ENCODE measurements around the gene FAM210A. TPM values are rescaled to one million over a fixed set of nuclear protein-coding genes. Genes with fewer than 3 reads are reported as not detected.

FAM210A gene
- total RNA-seq, 1 donor from 2014 or later: 13.1 TPM

DNA sequence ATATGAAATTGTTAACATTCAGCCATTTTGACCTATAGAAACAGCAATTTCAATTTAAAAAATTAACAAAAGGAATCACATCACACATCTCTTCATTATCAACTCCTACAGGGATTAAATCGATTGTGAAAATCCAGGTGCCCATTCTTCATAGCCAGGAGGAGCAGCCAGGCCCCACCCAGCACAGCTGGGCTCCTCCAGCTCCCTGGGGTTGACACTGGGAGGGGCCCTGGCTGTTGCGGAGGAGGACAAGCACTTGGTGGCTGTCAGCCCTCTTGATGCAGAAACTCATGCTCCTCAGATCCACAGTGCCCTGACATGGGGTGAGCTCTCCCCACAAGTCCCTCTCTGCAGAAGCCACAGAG is 99.8 kb downstream of the FAM210A start:
- DNase-seq (no peak), ATAC-seq (no peak)
- Histone ChIP-seq H3K9me3 (no peaks in the 10 kb centered on the region), H3K4me3 (no peak overlapping the region), H3K27me3 (no peaks in the 10 kb centered on the region), H3K27ac (no peak overlapping the region), H3K4me1 (no peaks in the 10 kb centered on the region), H3K36me3 (no peaks in the 10 kb centered on the region)
- intact Hi-C loops (cut with DNase I): loop anchor here (10.0 kb wide), 1 partner anchor 62 kb away; no protein-coding TSS in a partner anchor
- TF ChIP-seq, protein P1, sequence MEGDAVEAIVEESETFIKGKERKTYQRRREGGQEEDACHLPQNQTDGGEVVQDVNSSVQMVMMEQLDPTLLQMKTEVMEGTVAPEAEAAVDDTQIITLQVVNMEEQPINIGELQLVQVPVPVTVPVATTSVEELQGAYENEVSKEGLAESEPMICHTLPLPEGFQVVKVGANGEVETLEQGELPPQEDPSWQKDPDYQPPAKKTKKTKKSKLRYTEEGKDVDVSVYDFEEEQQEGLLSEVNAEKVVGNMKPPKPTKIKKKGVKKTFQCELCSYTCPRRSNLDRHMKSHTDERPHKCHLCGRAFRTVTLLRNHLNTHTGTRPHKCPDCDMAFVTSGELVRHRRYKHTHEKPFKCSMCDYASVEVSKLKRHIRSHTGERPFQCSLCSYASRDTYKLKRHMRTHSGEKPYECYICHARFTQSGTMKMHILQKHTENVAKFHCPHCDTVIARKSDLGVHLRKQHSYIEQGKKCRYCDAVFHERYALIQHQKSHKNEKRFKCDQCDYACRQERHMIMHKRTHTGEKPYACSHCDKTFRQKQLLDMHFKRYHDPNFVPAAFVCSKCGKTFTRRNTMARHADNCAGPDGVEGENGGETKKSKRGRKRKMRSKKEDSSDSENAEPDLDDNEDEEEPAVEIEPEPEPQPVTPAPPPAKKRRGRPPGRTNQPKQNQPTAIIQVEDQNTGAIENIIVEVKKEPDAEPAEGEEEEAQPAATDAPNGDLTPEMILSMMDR (IDR thresholded peaks at IDR 0.05): no peak

DNA sequence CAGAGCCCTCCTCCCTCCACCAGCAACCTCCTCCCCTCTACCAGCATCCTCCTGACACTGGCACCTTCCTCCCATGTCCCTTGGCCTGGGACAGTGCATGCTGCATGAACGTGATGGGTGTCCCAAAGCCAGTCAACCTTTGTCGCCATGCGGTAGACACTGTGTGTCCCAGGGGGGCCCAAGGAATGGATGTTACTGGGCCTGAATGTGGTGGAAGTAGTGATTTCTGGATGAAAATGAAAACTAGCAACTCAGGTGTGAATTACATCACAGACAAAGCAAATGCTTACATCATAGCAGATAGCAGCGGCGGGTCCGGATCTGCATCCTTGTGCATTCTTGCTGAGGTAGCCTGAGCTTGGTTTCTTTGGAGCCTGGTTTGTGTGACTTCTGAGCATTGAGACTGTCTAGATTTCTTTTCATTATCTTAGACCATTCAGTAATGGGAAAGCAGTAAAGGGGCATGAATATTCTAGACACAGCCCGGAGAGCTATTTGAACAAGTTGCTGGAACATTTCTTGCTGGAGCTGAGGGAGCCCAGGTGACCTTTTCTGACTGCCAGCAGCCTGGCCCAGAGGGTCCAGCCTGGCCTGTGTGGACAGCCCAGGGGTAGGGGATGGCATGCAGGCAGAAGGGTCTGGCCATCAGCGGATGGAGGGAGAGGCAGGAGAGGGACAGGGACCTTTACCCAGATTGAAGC is 100.4 kb downstream of the FAM210A start:
- H3K4me1 ChIP-seq: no peaks in the 10 kb centered on the region
- TF ChIP-seq, protein P1 (IDR thresholded peaks at IDR 0.05): no peak
- DNase-seq (no peak), ATAC-seq (no peak)
- H3K36me3 ChIP-seq: no peaks in the 10 kb centered on the region
- H3K4me3 ChIP-seq: no peak overlapping the region
- no peaks in the 10 kb centered on the region for H3K27me3 ChIP-seq
- no peaks in the 10 kb centered on the region for H3K9me3 ChIP-seq
- intact Hi-C loops (cut with DNase I): loop anchor here (10.0 kb wide), 1 partner anchor 61 kb away; no protein-coding TSS in a partner anchor
- H3K27ac ChIP-seq: no peak overlapping the region

DNA sequence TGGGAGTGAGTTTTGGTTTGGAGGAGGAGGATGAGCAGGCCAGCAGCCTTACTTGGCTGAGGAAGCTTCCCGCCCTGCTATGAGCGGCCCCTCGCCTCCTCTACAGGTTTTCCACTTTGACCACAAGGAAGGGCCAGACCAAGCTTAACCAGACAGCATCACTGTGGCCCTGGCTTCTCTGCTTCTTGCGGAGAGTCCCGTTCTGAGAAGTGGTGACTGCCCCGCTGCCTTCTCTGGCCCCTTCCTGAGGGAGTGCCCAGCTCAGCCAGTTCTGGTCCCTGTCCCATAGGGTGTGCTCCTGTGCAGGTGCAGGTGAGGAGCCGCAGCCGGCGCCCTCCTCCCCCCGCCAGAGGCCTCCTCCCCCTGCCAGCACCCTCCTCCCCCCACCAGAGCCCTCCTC is 101.0 kb downstream of the FAM210A start:
- Histone ChIP-seq H3K27me3 (no peaks in the 10 kb centered on the region), H3K27ac (no peak overlapping the region), H3K4me1 (no peaks in the 10 kb centered on the region), H3K36me3 (no peaks in the 10 kb centered on the region), H3K4me3 (no peak overlapping the region), H3K9me3 (no peaks in the 10 kb centered on the region)
- DNase-seq (no peak), ATAC-seq (no peak)
- TF ChIP-seq, protein P1 (IDR thresholded peaks at IDR 0.05): no peak
- intact Hi-C loops (cut with DNase I): loop anchor here (10.0 kb wide), 1 partner anchor 61 kb away; no protein-coding TSS in a partner anchor

DNA sequence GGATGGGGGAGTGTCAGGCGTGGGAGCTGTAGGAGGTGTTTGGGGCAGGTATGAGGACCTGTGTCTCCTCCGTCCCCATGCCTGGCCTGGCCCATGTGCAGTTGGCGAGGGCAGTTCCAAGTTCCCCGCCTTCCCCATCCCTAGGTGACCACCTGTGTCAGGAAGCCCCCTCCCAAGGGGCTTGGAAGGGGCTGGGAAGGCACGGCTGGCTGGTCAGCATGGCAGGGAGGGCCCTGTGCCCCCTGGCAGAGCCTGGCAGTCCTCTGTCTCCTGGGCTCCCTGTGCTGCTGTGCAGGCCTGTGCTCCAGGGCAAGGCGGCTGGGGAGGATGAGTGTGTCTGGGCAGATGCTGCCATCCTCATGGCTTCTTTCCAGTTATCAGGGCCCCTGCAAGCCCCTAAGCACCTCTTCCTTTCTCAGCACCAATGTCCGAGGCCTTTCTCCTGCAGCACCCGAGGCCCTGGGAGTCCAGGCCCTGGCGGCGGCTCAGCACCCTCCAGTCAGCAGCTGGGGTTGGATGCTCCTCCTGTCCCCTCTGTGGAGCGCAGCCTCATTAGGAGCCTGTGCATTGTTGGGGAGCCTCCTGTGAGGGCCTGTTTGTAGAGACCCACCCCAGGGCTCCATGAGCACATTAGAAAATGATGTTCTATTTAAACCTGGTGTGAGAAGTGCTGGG is 101.7 kb downstream of the FAM210A start:
- intact Hi-C loops (cut with DNase I): loop anchor here (10.0 kb wide), 1 partner anchor 60 kb away; no protein-coding TSS in a partner anchor
- ATAC-seq (no peak), DNase-seq (no peak)
- Histone ChIP-seq H3K27ac (no peak overlapping the region), H3K9me3 (no peaks in the 10 kb centered on the region), H3K27me3 (no peaks in the 10 kb centered on the region), H3K36me3 (no peaks in the 10 kb centered on the region), H3K4me1 (no peaks in the 10 kb centered on the region), H3K4me3 (no peak overlapping the region)
- TF ChIP-seq, protein P1 (IDR thresholded peaks at IDR 0.05): no peak

DNA sequence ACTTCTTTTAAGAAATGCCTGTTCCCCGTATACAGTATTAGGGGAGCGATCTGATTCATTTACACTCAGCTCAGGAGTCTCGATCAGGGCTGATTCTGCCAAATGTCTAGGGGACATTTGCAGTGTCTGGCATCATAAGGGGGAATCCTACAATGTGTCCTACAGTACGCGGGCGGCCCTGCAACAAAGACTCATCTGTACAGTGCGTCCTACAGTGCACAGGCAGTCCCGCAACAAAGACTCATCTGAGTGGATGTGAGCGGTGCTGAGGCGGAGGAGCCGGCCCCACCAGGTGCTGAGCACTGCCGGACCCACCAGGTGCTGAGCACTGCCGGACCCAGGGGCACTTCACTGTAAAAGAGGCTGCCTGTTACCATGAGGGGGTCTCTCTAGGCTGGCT is 102.5 kb downstream of the FAM210A start:
- H3K27me3 ChIP-seq: no peaks in the 10 kb centered on the region
- no peaks in the 10 kb centered on the region for H3K36me3 ChIP-seq
- H3K9me3 ChIP-seq: no peaks in the 10 kb centered on the region
- intact Hi-C loops (cut with DNase I): loop anchor here (10.0 kb wide), 1 partner anchor 59 kb away; no protein-coding TSS in a partner anchor
- TF ChIP-seq, protein P1 (IDR thresholded peaks at IDR 0.05): no peak
- ATAC-seq (no peak), DNase-seq (no peak)
- no peak overlapping the region for H3K27ac ChIP-seq
- no peak overlapping the region for H3K4me3 ChIP-seq
- no peaks in the 10 kb centered on the region for H3K4me1 ChIP-seq
